SU-DHL-6 (cell line): Measurements from ENCODE around the gene THBS3.
"Not testable (repeated sequence)": the region's sequence is repeated elsewhere in the genome, so short reads cannot be mapped to it uniquely, and the experiment has no call there.

Experiments
- H2AFZ ChIP-seq: fragments of 200-600 bp; sonication (generic); 2 replicates; pipeline ENCODE4 v1.6.1; 2014; ENCODE audit warnings: low read depth, mild to moderate bottlenecking, moderate library complexity, mixed read lengths, antibody characterized with exemption, low read length; ENCODE audit not compliant: severe bottlenecking
- H3F3A ChIP-seq: fragments of 200-600 bp; shearing (Covaris generic); 2 replicates; pipeline ENCODE4 v1.6.0; 2016; ENCODE audit warnings: antibody characterized with exemption, mild to moderate bottlenecking; ENCODE audit not compliant: insufficient read depth
- H3K27ac ChIP-seq: fragments of 200-600 bp; sonication (generic); 2 replicates; pipeline ENCODE4 v1.5.1; 2016; ENCODE audit warnings: low read depth, mild to moderate bottlenecking, low read length, moderate library complexity, mixed read lengths
- H3K27me3 ChIP-seq: fragments of 200-600 bp; sonication (generic), shearing (Covaris generic); 2 replicates; pipeline ENCODE4 v1.6.0; 2014; ENCODE audit warnings: mild to moderate bottlenecking, low read length
- H3K36me3 ChIP-seq: fragments of 200-600 bp; sonication (generic); 2 replicates; pipeline ENCODE4 v1.6.1; 2014; ENCODE audit warnings: mild to moderate bottlenecking, low read length, mixed read lengths
- H3K4me2 ChIP-seq: fragments of 300-600, 200-600 bp; shearing (Covaris generic), sonication (generic); 2 replicates; pipeline ENCODE4 v1.6.0; 2014; ENCODE audit warnings: low read length, low read depth, mild to moderate bottlenecking; ENCODE audit not compliant: poor library complexity, severe bottlenecking
- H3K4me3 ChIP-seq: fragments of 200-600 bp; sonication (generic); 2 replicates; pipeline ENCODE4 v1.5.1; 2014; ENCODE audit warnings: antibody characterized with exemption, low read length, mild to moderate bottlenecking, mixed read lengths; ENCODE audit not compliant: insufficient read depth, poor library complexity, severe bottlenecking
- H3K79me2 ChIP-seq: fragments of 200-600 bp; sonication (generic); 2 replicates; pipeline ENCODE4 v1.6.1; 2014; ENCODE audit warnings: mild to moderate bottlenecking, low read length, moderate library complexity; ENCODE audit not compliant: insufficient read depth
- H3K9ac ChIP-seq: fragments of 200-600 bp; sonication (generic); 2 replicates; pipeline ENCODE4 v1.7.0; 2014; ENCODE audit warnings: mild to moderate bottlenecking, low read length
- H3K9me2 ChIP-seq: fragments of 200-600 bp; sonication (generic); replicated peaks from 2 replicates; pipeline ENCODE4 v1.6.1; 2014; ENCODE audit warnings: low read length; ENCODE audit not compliant: insufficient read depth
- H3K9me3 ChIP-seq: fragments of 200-600 bp; sonication (generic); 2 replicates; pipeline ENCODE4 v1.6.1; 2014; ENCODE audit warnings: low read length, mixed read lengths; ENCODE audit not compliant: insufficient read depth
- H4K20me1 ChIP-seq: fragments of 200-600 bp; sonication (generic); 2 replicates; pipeline ENCODE4 v1.6.1; 2014; ENCODE audit warnings: low read depth, mild to moderate bottlenecking, antibody characterized with exemption, low read length, moderate library complexity, mixed read lengths
- EZH2phosphoT487 ChIP-seq: fragments of 200-600 bp; sonication (generic), shearing (Covaris generic); conservative IDR thresholded peaks from 2 replicates; pipeline ENCODE4 v1.6.1; 2018; ENCODE audit warnings: mild to moderate bottlenecking, antibody characterized with exemption, low read length, moderate library complexity, mixed read lengths
- TF ChIP-seq, protein P1 (sequence below): fragments of 200-600 bp; sonication (generic); IDR thresholded peaks from one replicate; pipeline ENCODE4 v1.5.1; 2017; ENCODE audit warnings: antibody characterized with exemption, mild to moderate bottlenecking, low read length, moderate library complexity; ENCODE audit not compliant: insufficient read depth, poor library complexity, severe bottlenecking

The THBS3 gene

DNA sequence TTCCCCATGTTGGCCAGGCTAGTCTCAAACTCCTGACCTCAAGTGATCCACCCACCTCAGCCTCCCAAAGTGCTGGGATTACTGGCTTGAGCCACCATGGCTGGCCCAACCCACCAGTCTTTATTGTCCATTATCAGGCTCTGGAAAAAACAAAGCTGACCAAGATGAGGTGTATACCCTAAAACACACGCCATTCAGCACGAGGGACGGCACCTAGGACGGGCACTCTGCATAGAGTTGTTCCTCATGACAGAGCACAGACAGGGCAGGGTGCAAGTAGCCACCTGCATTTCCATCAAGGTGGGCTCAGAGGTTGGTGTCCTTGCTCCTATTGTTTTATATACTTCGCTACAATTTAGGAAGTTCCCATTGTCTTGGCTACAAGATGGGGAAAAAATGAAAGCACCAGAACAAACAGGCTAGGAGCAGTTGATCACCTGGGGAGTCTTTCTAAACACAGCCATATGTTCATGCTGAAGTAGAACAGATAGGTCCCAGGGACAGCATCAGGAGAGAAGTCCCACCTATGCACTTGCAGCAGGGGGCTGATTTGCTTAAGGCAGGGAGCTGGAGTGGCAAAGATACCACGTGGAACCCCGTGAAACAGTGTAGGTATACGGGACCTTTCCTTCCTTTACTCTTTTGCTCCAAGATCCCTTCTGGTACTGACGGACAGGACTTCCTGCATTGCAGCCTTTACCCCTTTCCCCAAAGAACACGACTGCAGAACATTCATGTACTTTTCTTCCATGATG is 39.1 kb downstream of the THBS3 start:
- TF ChIP-seq, protein P1, sequence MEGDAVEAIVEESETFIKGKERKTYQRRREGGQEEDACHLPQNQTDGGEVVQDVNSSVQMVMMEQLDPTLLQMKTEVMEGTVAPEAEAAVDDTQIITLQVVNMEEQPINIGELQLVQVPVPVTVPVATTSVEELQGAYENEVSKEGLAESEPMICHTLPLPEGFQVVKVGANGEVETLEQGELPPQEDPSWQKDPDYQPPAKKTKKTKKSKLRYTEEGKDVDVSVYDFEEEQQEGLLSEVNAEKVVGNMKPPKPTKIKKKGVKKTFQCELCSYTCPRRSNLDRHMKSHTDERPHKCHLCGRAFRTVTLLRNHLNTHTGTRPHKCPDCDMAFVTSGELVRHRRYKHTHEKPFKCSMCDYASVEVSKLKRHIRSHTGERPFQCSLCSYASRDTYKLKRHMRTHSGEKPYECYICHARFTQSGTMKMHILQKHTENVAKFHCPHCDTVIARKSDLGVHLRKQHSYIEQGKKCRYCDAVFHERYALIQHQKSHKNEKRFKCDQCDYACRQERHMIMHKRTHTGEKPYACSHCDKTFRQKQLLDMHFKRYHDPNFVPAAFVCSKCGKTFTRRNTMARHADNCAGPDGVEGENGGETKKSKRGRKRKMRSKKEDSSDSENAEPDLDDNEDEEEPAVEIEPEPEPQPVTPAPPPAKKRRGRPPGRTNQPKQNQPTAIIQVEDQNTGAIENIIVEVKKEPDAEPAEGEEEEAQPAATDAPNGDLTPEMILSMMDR: no peak
- no peak for TF ChIP-seq EZH2phosphoT487
- H3K9me2 ChIP-seq: no peaks in the 10 kb centered on the region
- peaks cover 14% of the 10 kb centered on the region for H3K79me2 ChIP-seq
- H3K4me3 ChIP-seq: no peak overlapping the region
- no peak overlapping the region for H3K4me2 ChIP-seq
- no peaks in the 10 kb centered on the region for H3K9me3 ChIP-seq
- H3F3A ChIP-seq: no peaks in the 10 kb centered on the region; the same call in 1 of the 2 replicates
- H2AFZ ChIP-seq: no peak overlapping the region
- no peak overlapping the region for H3K9ac ChIP-seq
- H3K27me3 ChIP-seq: no peaks in the 10 kb centered on the region
- H3K36me3 ChIP-seq: no peaks in the 10 kb centered on the region
- no peak overlapping the region for H3K27ac ChIP-seq
- H4K20me1 ChIP-seq: no peaks in the 10 kb centered on the region

DNA sequence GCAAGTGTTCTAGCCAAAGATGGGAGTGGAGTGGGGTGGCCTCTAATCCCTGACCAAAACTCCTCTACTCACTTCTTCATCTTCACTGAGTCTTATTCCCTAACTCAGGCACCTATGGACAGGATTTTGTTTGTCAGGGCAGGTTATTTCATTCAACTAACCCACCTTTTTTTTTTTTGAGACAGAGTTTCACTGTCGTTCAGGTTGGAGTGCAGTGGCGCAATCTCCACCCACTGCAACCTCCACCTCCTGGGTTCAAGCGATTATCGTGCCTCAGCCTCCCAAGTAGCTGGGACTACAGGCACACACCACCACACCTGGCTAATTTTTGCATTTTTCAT is 39.6 kb downstream of the THBS3 start:
- H3K4me3 ChIP-seq, H3K27me3 ChIP-seq, H3K9ac ChIP-seq, H3K9me3 ChIP-seq, H2AFZ ChIP-seq, H4K20me1 ChIP-seq, H3F3A ChIP-seq, H3K27ac ChIP-seq, H3K9me2 ChIP-seq, H3K36me3 ChIP-seq, H3K4me2 ChIP-seq: not testable (repeated sequence)
- peaks cover 14% of the 10 kb centered on the region for H3K79me2 ChIP-seq

DNA sequence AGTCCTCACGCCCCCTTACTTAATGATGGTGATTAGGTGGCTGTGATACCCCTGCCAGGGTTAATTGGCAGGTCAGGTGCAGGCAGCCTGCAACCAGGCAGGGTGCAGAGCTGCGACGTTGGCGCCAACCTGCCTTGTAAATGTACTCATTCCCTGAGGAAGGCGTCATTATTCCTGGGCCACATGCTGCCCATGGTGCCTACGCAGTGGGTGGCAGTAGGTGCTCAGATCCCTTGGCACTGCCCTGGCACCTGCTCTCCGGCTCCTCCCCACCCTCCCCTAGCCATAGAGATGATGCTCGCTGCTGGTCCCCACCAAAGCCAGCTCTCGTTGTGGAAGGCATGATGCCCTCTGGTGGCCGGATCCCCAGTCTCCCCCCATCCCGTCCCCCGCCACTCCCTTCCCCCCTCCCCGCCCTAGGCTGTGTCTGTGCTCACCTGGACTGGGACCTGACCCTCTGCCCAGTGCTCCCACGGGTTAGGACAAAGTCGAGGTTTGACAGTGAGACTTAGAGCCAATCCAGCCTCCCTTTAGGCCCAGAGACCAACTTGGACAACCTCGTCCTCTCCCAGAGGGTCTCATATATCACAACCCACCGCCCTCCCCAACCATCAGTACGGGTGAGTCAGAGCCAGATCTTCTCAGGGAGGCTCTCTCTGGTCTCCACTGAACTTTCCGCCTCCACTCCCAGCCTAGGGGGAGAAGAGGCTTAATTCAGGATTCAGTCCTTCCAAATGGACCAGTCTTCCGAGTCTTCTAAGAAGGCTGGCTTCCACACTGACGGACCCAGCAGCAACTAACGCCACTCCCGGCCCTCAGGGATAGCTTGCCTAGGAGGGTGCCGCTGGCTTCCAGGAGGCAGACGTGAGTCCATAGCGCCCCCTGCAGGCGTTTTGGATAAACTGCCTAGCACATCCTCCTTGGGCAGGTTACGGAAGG is 40.3 kb downstream of the THBS3 start:
- TF ChIP-seq EZH2phosphoT487: no peak
- TF ChIP-seq, protein P1: peak; percentile 84
- H3K9me3 ChIP-seq: no peaks in the 10 kb centered on the region
- H3K9me2 ChIP-seq: no peaks in the 10 kb centered on the region
- H3K4me2 ChIP-seq: peak overlapping the region; percentile 51
- H3K27me3 ChIP-seq: no peaks in the 10 kb centered on the region
- no peak overlapping the region for H3K4me3 ChIP-seq
- peaks cover 8% of the 10 kb centered on the region for H3K79me2 ChIP-seq
- no peak overlapping the region for H3K27ac ChIP-seq
- peak overlapping the region; percentile 91 for H2AFZ ChIP-seq
- H3F3A ChIP-seq: no peaks in the 10 kb centered on the region; the same call in 1 of the 2 replicates
- H3K36me3 ChIP-seq: no peaks in the 10 kb centered on the region
- no peaks in the 10 kb centered on the region for H4K20me1 ChIP-seq
- H3K9ac ChIP-seq: no peak overlapping the region; the same call in 1 of the 2 replicates
